Cerebellar cortex (tissue), 1 donor: ENCODE data around the gene RBM38.

Experiments used
- DNase-seq: peaks from one replicate; pipeline ENCODE4 v3.0.0-alpha.2; 2015; ENCODE audit warnings: low spot score

The RBM38 gene

DNA sequence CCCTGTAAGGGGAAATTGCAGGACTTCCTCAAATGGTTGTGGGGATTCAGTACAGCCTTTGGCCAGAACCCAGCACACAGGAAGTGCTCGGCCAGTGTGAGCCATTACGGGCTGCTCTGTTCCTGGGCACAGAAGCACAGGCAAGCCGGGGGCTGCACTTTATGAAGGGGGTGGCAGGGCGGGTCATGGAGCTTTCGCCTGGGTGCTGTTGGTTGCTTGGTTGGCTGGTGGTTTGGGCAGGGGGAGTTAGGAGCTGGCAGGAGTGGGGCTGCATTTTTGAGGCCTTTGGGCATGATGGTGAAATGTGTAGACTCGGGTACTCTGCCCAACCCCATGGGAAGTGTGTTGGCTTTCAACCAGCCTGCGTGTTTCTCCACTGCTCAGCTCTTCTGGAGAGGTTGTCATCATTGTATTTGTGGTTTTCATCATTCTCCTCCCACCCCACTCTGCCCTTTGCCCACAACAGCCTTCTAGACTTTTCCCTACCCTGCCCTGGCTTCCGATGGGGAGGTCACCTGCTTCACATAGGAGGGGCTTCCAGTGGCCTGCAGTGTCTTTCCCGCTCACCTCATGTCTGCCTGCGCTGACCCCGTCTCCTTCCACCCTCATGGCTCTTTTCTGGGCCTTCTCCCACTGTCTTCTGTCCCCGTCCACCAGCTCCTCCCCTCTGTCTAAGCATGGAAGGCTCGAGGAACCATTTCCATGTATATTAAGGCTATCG, 16.1 kb upstream of the RBM38 start:
- no peak for DNase-seq

DNA sequence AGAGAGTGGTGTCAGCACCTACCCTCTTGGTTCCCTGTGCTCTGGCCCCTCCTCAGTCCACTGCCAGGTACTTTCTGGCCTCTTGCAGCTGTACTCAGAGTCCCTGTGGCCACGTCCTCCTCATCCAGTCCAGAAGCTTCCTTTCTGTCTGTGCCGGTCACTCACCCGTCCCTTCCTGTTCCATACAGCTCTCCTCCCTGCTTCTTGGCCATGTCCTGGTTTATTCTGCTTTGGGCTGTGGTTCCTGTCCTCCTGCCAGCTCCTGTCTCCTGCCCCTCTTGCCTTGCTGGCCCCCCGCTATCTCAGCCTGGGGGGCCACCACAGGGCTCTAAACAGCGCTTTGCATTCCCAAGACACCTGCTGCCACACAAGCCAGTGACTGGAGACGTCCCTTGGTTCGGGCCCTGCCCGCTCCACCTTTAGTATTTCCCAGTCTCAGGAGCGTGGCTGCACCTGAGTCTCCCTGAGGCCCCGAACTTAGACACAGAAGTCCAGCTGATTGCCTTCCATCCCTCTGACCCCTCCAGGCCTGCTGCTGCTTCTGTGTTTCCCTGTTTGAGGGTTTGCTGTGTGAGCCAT, 15.5 kb upstream of the RBM38 start:
- DNase-seq: no peak

DNA sequence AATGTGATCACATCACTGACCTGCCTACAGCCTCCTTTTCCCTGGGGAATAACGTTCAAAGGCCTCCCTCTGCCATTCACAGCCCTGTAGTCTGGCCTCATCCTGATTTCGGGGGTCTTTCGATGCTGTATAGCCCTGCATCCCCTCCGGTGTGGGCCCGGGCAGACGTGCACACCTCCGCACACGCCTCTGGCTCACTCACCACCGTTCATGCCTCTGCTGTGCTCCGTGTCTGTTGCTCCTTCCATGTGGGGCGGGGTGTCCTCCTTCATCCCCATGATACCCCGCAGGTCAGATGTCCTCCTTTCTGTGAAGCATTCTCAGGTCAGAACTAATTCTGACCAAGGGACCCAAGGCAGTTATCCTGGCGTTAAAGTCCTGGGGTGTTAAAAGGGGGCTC, 13.8 kb upstream of the RBM38 start:
- no peak for DNase-seq

DNA sequence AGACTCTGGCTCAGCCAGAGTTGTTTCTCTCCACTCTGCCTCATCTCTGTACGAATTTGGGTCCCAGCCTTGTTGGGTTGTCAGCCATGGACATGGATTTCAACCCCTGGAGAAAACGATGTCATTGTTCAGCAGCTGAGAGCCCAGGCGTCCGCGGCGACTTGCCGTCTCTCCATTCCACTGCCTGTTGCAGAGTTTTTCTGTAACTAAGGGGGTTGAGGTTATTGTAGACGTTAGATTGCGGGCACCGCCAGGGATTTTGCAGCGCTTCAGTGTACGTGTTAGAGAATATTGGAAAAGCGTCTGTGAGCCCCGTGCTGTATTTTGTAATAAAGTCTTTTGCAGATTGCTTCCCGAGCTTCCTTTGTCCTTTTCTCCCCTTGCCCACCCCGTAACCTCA, 13.1 kb upstream of the RBM38 start:
- DNase-seq: no peak

DNA sequence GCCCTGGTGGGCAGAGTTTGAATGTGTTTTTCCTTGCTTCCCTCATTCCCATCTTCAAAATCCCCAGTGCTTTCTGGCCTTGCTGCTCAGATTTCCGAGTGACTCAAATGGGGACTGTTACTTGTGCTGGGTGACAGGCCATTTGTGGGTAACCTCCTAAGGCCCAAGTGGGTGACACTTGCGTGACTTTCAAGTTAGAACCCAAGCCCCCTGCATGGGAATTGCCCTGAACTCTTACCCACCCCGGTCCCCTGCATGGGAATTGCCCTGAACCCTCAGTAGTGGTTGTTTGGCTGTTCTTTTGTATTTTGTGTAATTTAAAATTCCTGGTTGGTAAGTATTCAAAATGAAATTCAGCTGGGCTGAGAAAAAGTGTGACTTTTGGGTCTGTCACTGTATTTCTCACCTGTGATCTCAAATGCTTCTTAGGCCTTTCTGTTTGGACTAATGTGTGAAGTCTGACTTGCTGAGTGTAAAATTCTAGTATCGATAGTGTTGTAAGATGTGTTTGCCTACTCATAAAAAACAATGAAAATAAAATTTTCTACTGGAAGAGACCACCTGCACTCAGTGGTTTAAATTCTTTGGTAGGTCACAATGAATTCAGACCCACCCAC, 12.4 kb upstream of the RBM38 start:
- no peak for DNase-seq

DNA sequence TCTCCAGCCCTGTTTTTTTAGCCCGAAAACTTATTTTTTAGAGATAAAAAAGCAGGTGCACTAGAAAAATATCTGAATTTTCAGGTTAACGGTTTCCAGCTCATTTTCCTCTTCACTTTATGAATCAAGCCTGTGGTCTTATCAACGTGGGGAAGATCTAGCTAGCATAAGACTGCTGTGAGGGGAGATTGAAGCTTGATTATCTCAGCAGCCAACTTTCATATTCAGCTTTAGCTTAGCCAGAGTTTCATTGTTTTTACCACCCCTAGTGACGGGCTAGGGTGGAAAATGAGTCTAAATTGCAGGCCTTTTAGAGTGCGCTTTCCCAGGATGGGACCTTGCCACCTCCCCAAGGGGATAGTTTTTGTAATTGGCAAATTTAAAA, 11.9 kb upstream of the RBM38 start:
- DNase-seq: no peak

DNA sequence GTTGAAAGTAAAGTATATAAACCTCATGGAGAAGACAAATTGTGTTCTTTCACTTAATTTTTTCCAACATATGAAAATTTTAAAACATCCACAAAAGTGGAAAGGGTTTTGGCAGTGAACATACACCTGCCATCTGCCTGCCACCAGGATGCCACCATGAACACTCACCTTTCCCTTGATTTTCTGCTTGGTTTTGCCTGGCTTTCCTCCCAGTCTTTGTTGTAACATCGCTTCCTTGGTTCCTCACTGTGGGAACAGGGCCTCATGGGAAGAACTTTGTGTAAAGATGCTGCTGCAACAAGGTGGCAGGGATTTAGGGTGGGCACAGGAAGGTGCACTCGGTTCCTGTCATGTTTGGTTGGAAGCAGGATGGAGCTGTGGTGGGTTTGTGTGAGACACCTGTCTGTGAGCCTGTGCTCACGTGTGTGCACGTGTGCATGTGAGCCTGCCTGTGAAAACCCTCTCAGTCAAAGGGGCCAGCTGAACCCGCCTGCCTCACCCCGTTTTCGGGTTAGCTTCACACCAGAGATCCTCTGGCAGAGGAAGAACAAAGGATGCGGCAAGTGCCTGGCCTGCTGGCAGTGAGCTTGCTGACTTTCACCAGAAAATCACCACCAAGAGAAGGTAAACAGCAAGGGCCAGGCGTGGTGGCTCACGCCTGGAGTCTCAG, 11.0 kb upstream of the RBM38 start:
- peak; percentile 83 for DNase-seq

DNA sequence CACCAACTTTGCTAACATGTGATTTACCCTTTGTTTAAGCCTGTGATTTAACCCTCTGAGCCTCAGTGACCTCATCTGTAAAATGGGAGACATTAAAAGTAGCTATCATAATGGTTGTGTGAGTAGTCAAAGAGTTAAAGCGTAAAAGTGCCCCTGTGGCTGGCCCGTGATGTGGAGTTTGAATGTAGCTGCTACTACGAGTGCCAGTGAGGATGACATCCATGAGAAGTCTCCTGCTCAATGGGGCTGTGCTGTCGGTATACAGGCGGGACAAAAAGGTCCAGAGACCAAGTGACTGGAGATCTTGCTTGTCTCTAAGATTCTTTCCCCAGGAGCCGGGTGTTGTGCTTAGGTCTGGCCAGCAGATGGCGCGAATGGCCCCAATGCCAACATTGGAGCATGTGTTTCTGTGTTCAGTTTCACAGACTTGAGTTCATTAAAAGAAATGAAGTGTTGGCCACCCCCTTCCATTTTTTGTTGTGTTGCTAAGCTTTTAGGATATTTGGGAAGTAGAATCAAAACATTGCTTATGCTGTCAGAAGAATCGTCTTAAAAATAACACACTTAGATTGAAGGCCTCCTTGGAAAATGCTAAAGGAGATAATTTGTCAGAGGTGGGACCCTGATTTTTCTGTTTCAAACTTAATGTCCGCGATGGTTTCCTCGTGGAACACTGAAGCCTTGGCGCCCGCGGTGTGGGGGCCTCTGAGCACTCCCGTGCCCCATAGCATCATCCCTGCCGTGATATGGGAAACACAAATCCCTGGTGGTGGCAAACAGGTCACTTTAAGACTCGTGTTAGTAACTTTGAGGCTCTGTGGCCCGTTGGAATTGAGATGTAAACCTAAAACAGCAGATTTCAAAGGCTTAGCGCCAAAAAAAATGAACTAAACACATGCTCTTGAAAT, 9.3 kb upstream of the RBM38 start:
- peak; percentile 91 for DNase-seq

DNA sequence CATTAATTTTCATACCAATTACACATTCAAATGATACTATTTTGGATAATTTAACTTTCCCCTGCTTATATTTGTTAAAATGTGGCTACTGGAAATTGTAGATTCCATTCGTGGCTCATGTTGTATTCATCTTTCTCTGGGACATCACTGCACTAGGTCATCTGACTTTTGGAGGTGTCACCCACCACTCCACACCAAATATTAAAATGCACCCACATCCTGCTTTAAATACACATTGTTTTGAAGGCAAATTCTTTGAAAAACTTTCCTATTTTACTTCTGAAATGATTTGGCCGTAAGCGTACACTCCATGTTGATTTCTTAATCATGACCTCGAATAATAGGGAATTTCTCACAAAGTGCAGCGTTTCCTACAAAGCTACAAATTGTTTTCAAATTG, 8.7 kb upstream of the RBM38 start:
- no peak for DNase-seq

DNA sequence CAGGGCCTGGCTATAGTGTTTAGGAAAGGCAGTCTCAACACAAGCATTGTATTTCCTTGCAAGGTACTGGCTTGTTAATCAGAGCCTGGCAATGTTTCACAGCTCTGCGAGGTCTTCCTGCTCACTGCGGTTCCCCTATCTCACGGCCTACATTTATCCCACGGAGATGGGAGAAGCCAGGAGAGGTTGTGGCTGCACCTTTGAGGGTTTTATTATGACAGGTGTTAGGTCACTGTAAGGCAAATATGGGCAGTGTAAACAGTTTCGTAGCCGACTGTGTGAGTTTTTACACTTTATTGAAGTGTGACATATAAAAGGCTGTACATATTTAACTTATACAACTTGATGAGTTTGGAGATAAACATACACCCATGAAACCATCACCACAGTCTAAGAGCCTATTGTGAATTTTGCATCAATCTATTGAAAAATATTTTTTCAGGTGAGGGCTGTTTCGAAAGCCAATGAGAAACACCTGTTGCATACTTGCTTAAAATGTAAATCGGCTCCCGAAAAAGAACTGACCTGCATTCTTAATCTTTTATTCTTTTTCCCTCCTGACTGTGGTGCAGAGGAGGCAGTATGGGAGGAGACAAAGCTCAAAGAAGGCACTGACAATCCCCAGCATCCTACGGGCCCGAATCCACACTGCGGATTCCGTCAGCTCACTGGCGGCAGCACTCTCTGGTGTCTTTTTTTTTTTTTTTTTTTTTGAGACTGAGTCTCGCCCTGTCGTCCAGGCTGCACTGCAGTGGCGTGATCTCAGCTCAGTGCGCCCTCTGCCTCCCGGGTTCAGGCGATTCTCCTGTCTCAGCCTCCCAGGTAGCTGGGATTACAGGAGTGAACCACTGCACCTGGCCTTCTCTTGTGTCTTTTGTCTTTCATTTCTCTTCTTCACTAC, 7.5 kb upstream of the RBM38 start:
- DNase-seq: no peak

DNA sequence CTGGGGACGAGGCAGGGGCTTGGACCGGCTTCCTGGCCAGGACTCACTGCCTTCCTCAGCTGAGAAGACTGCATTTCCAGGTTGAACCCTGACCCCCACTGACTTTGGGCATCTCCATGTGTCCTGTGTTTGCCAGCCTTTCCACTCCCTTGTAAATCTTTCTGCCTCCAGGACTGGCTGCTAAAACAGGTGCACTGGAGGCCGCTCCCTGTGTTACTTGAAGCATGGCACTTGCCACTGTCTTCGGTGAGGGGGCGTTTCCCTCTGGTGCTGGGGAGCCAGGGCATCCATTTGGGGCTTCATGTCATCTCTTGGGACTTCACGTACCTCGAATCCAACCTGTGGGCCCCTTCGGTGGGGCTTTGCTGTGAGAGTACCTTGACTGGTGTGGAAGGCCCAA, 6.7 kb upstream of the RBM38 start:
- DNase-seq: no peak

DNA sequence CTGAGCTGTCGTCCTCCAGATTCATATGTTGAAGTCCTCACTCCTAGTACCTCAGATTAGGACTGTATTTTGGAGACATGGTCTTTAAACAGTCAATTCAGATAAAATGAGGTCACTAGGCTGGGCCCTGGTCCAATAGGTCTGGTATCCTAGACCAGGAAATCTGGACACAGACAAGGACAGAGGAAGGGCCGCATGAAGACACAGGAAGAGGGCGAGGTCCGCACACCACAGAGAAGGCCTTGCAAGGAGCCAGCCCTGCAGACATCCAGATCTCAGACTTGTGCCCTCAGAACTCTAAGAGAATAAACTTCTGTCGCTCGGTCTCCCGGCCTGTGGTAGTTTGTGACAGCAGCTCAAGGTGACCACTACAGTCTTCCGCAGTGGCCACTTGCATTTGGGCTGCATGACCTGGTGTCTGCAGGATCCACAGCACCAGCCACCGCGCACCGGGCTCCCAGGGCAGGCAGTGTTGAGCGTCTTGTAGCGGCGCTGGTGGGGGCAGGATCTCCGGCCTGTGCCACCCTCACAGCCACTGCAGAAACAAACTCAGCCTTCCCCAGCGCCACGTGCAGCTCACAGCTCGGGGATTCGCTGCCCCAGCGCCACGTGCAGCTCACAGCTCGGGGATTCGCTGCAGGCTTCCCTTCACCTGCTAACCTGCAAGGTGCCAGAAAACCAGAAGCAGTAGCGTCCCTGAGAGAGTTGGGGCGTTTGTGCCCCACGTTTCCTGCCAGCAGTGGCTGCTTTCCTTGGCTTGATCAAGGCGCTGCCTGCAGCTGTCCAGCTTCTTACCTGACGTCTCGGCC, 6.0 kb upstream of the RBM38 start:
- peak; percentile 58 for DNase-seq

DNA sequence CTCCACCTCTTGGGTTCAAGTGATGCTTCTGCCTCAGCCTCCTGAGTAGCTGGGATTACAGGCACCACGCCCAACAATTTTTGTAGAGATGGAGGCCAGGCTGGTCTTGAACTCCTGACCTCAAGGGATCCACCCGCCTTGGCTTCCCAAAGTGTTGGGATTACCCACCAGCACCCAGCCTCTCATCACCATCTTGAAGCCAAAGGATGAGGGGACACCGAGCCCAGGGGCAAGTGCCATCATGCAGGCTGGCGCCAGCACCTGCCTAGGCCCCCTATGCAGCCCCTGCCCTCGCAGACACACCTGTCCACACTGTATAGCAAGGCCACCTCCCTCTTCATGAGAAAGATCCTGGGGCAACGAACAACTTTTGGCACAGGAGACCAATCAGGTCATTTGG, 5.3 kb upstream of the RBM38 start:
- no peak for DNase-seq

DNA sequence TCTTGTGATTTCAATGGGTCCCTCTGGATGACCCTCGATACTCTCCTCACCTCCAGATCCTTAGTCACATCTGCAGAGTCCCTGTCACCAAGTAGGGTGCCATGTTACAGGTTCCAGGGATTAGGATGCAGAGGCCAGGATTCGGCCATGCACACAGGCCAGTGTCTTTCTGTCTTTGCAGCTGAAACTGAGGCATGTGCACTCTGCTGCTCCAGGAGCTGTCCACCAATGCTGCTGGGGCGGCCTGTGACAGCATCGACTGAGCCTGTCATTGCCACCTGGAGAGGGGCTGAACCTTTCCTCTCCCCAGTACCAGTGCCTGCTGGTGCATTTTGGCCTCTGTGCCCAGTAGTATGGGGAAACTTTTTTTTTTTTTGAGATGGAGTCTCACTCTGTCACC, 4.4 kb upstream of the RBM38 start:
- DNase-seq: no peak

DNA sequence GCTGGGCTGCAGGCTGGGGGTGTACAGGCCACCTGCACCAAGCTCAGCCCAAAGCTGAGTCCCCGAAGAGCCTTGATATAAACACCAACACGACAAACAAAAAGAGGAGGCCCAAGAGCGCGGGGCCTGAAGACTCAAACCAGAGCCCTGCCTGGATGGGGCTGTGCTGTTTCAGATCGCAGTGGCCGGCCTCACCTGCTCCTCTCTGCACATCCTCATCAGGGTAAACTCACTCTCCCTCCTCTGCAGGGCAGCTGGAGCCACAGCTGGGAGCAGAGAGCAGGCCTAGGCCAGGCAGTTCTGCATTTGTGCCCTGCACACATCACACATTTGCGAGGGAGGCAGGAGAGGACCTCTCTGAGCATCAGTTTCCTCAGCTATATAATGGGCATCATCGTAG, 3.7 kb upstream of the RBM38 start:
- DNase-seq: no peak

DNA sequence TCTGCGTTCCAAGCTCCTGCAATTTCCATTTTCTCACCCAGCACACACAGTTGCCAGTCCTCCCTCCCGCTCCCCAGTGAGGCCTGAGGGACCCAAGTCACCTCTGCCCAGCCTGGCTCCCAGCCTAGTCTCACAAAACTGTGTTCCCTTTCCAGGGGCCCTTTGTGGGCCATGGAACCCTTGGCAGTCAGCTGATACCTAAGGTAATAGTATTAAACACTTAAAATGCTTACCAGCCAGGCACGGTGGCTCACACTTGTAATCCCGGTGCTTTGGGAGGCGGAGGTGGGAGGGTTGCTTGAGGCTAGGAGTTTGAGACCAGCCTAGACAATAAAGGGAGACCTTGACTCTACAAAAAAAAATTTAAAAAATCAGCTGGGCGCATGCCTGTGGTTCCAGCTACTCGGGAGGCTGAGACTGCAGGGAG, 3.2 kb upstream of the RBM38 start:
- DNase-seq: no peak

DNA sequence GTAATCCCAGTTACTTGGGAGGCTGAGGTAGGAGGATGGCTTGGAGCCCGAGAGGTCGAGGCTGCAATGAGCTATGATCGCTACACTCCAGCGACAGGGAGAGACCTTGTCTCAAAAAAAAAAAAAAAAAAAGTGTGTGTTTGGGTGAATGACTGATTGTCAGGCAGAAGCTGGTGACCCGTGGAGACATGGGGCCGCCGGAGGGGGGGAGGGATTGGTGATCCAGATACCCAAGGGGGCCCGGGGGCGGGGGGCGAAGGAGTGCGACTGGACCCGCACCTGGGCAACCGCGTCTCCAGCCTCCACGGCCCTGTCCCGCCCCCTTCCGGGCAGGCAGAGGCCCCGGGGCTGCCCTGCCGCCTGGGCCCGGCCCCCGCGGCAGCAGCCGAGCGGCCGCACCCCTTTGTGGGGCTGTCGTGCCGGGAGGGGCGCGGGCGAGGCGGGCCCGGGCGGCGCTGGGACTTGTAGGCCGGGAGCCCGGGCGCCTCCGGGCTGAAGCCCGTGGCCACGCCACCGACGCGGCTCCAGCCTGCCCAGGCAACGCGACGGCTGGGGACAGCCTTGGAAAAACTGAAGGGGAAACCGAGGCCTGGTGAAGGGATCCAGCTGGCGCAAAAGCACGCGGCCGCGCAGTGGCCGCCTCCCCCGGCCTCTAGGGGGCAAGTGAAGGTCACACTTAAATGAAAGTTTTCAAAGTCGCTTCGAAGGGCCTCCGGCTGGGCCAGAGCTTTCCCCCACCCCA, 2.1 kb upstream of the RBM38 start:
- no peak for DNase-seq

DNA sequence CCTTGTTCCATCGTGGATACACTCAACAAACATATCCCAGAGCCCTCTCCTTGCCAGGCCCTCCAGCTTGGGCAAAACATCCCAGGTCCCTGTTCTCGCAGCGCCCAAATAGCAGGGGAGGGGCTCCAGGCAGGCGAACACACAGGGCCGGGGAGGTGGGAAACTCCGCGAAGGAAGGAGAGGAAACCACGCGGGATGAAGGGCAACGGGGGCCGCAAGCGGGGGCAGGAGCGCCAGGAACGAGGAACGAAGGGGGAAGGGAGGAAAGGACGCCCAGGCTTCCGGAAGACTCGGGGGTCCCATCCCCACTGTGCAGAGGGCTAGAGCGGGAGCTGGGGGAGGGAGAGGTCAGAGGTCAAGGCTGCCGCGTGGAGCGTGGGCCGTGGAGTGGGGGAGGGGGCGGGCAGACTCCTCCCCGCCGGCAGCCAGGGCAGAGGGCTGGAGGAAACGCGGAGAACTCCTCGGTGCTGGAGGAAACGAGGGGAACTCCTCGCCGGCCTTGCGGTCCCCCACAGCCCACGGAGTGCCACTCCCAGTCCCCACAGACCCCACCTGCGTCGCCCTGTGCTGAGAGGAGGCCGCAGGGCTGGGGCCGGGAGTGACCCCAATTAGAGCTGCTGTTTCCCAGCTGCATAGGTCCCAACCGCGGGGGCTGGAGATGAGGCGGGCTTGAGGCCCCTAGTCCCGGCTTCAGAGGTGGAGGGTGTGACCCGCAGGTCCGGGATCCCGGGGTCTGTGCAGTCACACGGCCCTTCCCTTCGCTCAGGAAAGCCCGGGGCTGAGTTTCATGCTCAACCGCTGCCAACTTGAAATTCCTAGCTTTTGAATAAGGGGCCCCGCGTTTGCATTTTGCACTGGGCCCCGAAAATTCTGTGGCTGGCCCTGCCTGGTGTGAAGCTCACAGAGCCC, 1.2 kb upstream of the RBM38 start:
- DNase-seq: no peak
